Endothelial cell of umbilical vein (primary cell): ENCODE results near the gene ZNF672. TPM values are rescaled to one million over a fixed set of nuclear protein-coding genes. Genes with fewer than 3 reads are reported as not detected.

ENCODE experiments used
- BruUV-seq: library from RNA; stranded (reverse); fragments of 400-500 nt; replicated peaks from 2 replicates; lab custom pipeline; 2021; lab: Mats Ljungman, UMichigan
- CTCF ChIA-PET: fragments of 300-600, 350-600 bp; sonication (Branson Sonifier 250); formaldehyde crosslinking; loops from one replicate; lab custom pipeline; 2021; ENCODE audit warnings: antibody characterized with exemption, inconsistent platforms; lab: Charles Lee
- POLR2A ChIA-PET: fragments of 300-600, 350-600 bp; sonication (Branson Sonifier 250); formaldehyde crosslinking; loops from one replicate; lab custom pipeline; 2021; ENCODE audit warnings: antibody characterized with exemption, inconsistent platforms; lab: Charles Lee
- DNase-seq: peaks from one replicate; pipeline ENCODE4 v3.0.0-alpha.2; 2011; ENCODE audit warnings: low read depth, low spot score
- FAIRE-seq: peaks from 2 replicates; lab custom pipeline; 2011; peaks lifted over from hg19 to GRCh38; lab: Jason Lieb, UNC
- H2AFZ ChIP-seq: 2 replicates; pipeline ENCODE4 v1.6.0; 2012; ENCODE audit warnings: low read depth, low read length, control low read depth, inconsistent platforms
- H3K27ac ChIP-seq: 2 replicates; pipeline ENCODE4 v1.5.1; 2011; ENCODE audit warnings: low read depth, mild to moderate bottlenecking, control low read depth, low read length, moderate library complexity; ENCODE audit not compliant: insufficient read depth
- H3K27me3 ChIP-seq, 2 experiments: 2 replicates each; pipeline versions ENCODE4 v1.6.0 to v1.6.1; 2011; ENCODE audit warnings: low read length in 2 of 2, mixed read lengths in 1 of 2; ENCODE audit not compliant: control insufficient read depth in 2 of 2, insufficient read depth in 2 of 2
- H3K36me3 ChIP-seq, 2 experiments: 2 replicates in 1 of 2; 3 replicates in 1 of 2; pipeline ENCODE4 v1.5.1; 2011; ENCODE audit warnings: low read length in 2 of 2, mild to moderate bottlenecking in 1 of 2, moderate library complexity in 1 of 2; ENCODE audit not compliant: control insufficient read depth in 2 of 2, insufficient read depth in 2 of 2; ENCODE audit errors: extremely low read depth in 1 of 2
- H3K4me1 ChIP-seq: 3 replicates; pipeline ENCODE4 v1.5.1; 2011; ENCODE audit warnings: mild to moderate bottlenecking, low read length; ENCODE audit not compliant: control insufficient read depth, insufficient read depth; ENCODE audit errors: extremely low read depth
- H3K4me2 ChIP-seq: 2 replicates; pipeline ENCODE4 v1.6.1; 2011; ENCODE audit warnings: low read length, control low read depth, mixed read lengths; ENCODE audit not compliant: insufficient read depth
- H3K4me3 ChIP-seq, 3 experiments: fragments of 200-600 bp in 1 of 3; sonication (generic), shearing (Covaris generic) in 1 of 3; replicated peaks in 1 of 3; 2 replicates each; pipeline ENCODE4 v1.5.1; 2011 to 2016; ENCODE audit warnings: control low read depth in 3 of 3, low read length in 3 of 3, mild to moderate bottlenecking in 2 of 3, inconsistent platforms in 1 of 3, low read depth in 1 of 3, moderate library complexity in 1 of 3; ENCODE audit not compliant: insufficient read depth in 1 of 3
- H3K79me2 ChIP-seq: 2 replicates; pipeline ENCODE4 v1.6.0; 2012; ENCODE audit warnings: low read length, inconsistent platforms; ENCODE audit not compliant: control insufficient read depth, insufficient read depth
- H3K9ac ChIP-seq: replicated peaks from 2 replicates; pipeline ENCODE3; 2011; ENCODE audit warnings: low read length, control low read depth; ENCODE audit not compliant: insufficient read depth; ENCODE audit errors: extremely low read depth
- H3K9me1 ChIP-seq: replicated peaks from 3 replicates; pipeline ENCODE4 v1.6.0; 2011; ENCODE audit warnings: mild to moderate bottlenecking, low read length; ENCODE audit not compliant: control insufficient read depth, insufficient read depth; ENCODE audit errors: extremely low read depth
- H3K9me3 ChIP-seq: replicated peaks from 2 replicates; pipeline ENCODE4 v1.5.1; 2012; ENCODE audit warnings: low read length, inconsistent platforms; ENCODE audit not compliant: control insufficient read depth, insufficient read depth
- H4K20me1 ChIP-seq: replicated peaks from 2 replicates; pipeline ENCODE3; 2011; ENCODE audit warnings: mild to moderate bottlenecking, low read length; ENCODE audit not compliant: control insufficient read depth, insufficient read depth; ENCODE audit errors: extremely low read depth
- CTCF ChIP-seq, 2 donors: IDR thresholded peaks; 1 replicate in 1 of 2; 2 replicates in 1 of 2; pipeline ENCODE4 v1.5.1; 2011; ENCODE audit warnings: low read length in 2 of 2, mild to moderate bottlenecking in 2 of 2, moderate library complexity in 2 of 2, control low read depth in 1 of 2, inconsistent platforms in 1 of 2, low read depth in 1 of 2; ENCODE audit not compliant: insufficient read depth in 1 of 2; ENCODE audit errors: extremely low read depth in 1 of 2
- EZH2 ChIP-seq: IDR thresholded peaks from 2 replicates; pipeline ENCODE4 v1.6.1; 2012; ENCODE audit warnings: borderline replicate concordance, low read depth, mild to moderate bottlenecking, moderate library complexity, low read length, inconsistent platforms; ENCODE audit not compliant: severe bottlenecking
- FOS ChIP-seq: IDR thresholded peaks from 2 replicates; pipeline ENCODE4 v1.6.1; 2011; ENCODE audit warnings: mild to moderate bottlenecking, low read length, moderate library complexity, borderline replicate concordance; ENCODE audit not compliant: insufficient read depth
- GATA2 ChIP-seq: IDR thresholded peaks from 2 replicates; pipeline ENCODE4 v1.7.0; 2011; ENCODE audit warnings: low read depth, mild to moderate bottlenecking, moderate library complexity, mixed read lengths, low read length; ENCODE audit not compliant: insufficient read length, insufficient read depth
- JUN ChIP-seq: IDR thresholded peaks from 2 replicates; pipeline ENCODE4 v1.6.1; 2011; ENCODE audit warnings: borderline replicate concordance, low read depth; ENCODE audit not compliant: insufficient read length, insufficient read depth
- MYC ChIP-seq: IDR thresholded peaks from one replicate; pipeline ENCODE4 v1.6.1; 2011; ENCODE audit warnings: mild to moderate bottlenecking, low read depth, low read length
- POLR2A ChIP-seq: IDR thresholded peaks from 2 replicates; pipeline ENCODE4 v1.6.1; 2012; ENCODE audit warnings: low read depth, mild to moderate bottlenecking, control low read depth, low read length
- POLR2AphosphoS5 ChIP-seq: IDR thresholded peaks from 2 replicates; pipeline ENCODE4 v1.6.1; 2012; ENCODE audit warnings: low read depth, mild to moderate bottlenecking, control low read depth, low read length, moderate library complexity; ENCODE audit not compliant: insufficient read depth
- dilution Hi-C: fragments of 300-500 bp; cut with MboI; formaldehyde crosslinking; loops from one replicate; pipeline ENCODE4 v1.15.0; 2019; ENCODE audit warnings: low sequenced_read_pairs; ENCODE audit not compliant: extremely low pct_ligation_motif_present
- intact Hi-C: fragments of 100-400 bp; cut with micrococcal nuclease; formaldehyde crosslinking; loops from one replicate; pipeline ENCODE4 v1.10.0; 2022
- polyA plus RNA-seq, 4 experiments: library from polyadenylated mRNA; depleted of rRNA in 3 of 4; stranded (reverse) in 3 of 4; unstranded in 1 of 4; fragments of >200 nt; gene quantifications; 2 replicates each; pipeline versions ENCODE4 v1.2.1 to v1.2.3, GENCODE V29; 2011 to 2012; ENCODE audit warnings: missing spikeins in 1 of 4
- total RNA-seq: library from RNA; stranded (reverse); gene quantifications from 2 replicates; pipeline ENCODE4 v1.2.3, GENCODE V29; 2021
- TF ChIP-seq, protein P1 (sequence below): IDR thresholded peaks from 2 replicates; pipeline ENCODE4 v1.6.1; 2011; ENCODE audit not compliant: insufficient read depth, insufficient read length

The ZNF672 gene
- total and polyA plus RNA-seq, 2 donors (not counting 3 experiments of a cell fraction or from before 2014, with no cell fraction given): 20.1 to 29.6 TPM

DNA sequence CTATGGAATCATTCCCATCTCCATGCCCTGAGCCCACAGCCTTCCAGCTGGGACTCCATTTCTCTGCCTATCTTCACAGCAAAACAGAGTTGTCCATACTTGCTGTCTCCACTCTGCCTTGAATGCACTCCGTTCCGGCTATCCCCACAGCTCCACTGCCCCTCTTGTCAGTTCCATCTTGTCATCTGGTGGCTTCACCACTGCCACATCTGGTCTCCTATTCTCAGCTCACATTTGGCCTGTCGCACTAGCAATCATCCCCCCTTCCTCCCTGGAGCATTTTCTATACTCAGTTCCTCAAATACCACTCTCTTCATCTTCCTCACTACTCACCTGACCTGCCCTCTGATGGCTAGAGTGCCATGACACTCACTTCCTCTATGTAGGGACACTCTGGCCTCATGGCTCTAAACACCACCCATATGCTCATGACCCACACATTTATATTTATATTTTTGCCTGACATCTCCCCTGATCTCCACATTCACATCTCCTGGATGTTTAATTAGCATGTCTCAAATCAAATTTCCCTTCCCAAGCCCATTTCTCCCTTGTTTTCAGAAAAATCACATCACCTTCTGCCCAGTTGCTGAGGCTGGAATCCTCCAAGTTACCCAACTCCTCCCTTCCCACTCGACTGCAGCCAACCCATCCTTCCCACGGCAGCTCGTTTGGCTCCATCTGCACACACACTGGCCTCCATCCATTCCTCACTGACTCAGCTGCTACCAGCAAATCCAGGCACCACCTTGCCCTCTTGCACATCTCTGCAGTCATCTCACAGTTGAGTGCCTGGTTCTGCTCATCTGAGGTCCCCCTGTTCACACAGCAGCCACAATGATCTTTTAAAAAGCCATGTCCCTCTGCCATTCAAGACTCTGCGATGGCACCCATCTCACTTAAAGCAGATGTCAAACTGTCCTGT lies 14.7 kb downstream of the ZNF672 start:
- no peak overlapping the region for H3K27ac ChIP-seq
- peaks cover 5% of the 10 kb centered on the region for H3K79me2 ChIP-seq
- no peak overlapping the region for H3K9ac ChIP-seq
- BruUV-seq: TSS peak; percentile 5
- H3K4me3 ChIP-seq: no peak overlapping the region
- peaks cover 0 to 19% of the 10 kb centered on the region in 2 experiments for H3K36me3 ChIP-seq
- H3K27me3 ChIP-seq: no peaks in the 10 kb centered on the region
- no peak for TF ChIP-seq GATA2
- TF ChIP-seq CTCF (IDR thresholded peaks at IDR 0.05; ENCODE audit: extremely low read depth in 1 of 2, insufficient read depth in 1 of 2, low read depth in 1 of 2, low read length in 2 of 2): no peak
- TF ChIP-seq POLR2A: no peak
- no peak for TF ChIP-seq EZH2
- no peak for TF ChIP-seq MYC
- no peak for TF ChIP-seq POLR2AphosphoS5
- TF ChIP-seq, protein P1, sequence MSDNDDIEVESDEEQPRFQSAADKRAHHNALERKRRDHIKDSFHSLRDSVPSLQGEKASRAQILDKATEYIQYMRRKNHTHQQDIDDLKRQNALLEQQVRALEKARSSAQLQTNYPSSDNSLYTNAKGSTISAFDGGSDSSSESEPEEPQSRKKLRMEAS: no peak
- TF ChIP-seq FOS: no peak
- TF ChIP-seq JUN: no peak
- no peaks in the 10 kb centered on the region for H4K20me1 ChIP-seq
- POLR2A ChIA-PET: no interaction called here
- intact Hi-C loops: no loop called here
- H2AFZ ChIP-seq: no peak overlapping the region
- dilution Hi-C loops: no loop called here
- no peak for DNase-seq
- H3K9me3 ChIP-seq: no peaks in the 10 kb centered on the region
- CTCF ChIA-PET: interaction anchor here (1.1 kb wide), 1 partner anchor 11 kb away, joined by 4 read pairs; no protein-coding TSS in a partner anchor
- H3K9me1 ChIP-seq: no peaks in the 10 kb centered on the region
- peaks cover 6% of the 10 kb centered on the region for H3K4me1 ChIP-seq
- H3K4me2 ChIP-seq: no peak overlapping the region
- FAIRE-seq: no peak
